H9 (cell line): ENCODE data around the gene NRXN2. TPM values are rescaled to one million over a fixed set of nuclear protein-coding genes. Genes with fewer than 3 reads are reported as not detected.

Experiments used
- DNase-seq: peaks from one replicate; pipeline ENCODE4 v3.0.0-alpha.2; 2017
- H2AFZ ChIP-seq: one replicate; pipeline ENCODE4 v1.6.1; 2013; ENCODE audit warnings: mild to moderate bottlenecking, low read length, control low read depth, moderate library complexity
- H2AK5ac ChIP-seq: 2 replicates; pipeline ENCODE4 v1.6.1; 2013; ENCODE audit warnings: low read length, control low read depth, mixed read lengths; ENCODE audit not compliant: insufficient read length
- H2BK120ac ChIP-seq: one replicate; pipeline ENCODE4 v1.6.1; 2013; ENCODE audit warnings: low read depth, mild to moderate bottlenecking, low read length, control low read depth, inconsistent platforms; ENCODE audit not compliant: poor library complexity, severe bottlenecking
- H2BK12ac ChIP-seq: 2 replicates; pipeline ENCODE4 v1.6.1; 2013; ENCODE audit warnings: low read length, control low read depth, mixed read lengths, low read depth; ENCODE audit not compliant: insufficient read length
- H2BK15ac ChIP-seq: 2 replicates; pipeline ENCODE4 v1.6.1; 2013; ENCODE audit warnings: low read depth, low read length, control low read depth
- H2BK20ac ChIP-seq: one replicate; pipeline ENCODE4 v1.6.1; 2013; ENCODE audit warnings: low read depth, mild to moderate bottlenecking, low read length, control low read depth, inconsistent platforms; ENCODE audit not compliant: poor library complexity, severe bottlenecking
- H2BK5ac ChIP-seq: 2 replicates; pipeline ENCODE4 v1.6.1; 2013; ENCODE audit warnings: low read length, control low read depth, mixed read lengths; ENCODE audit not compliant: insufficient read length
- H3K14ac ChIP-seq: 2 replicates; pipeline ENCODE4 v1.6.1; 2013; ENCODE audit warnings: low read length, control low read depth; ENCODE audit not compliant: insufficient read depth
- H3K18ac ChIP-seq: 2 replicates; pipeline ENCODE4 v1.6.1; 2013; ENCODE audit warnings: low read depth, mild to moderate bottlenecking, mixed read lengths, low read length, control low read depth; ENCODE audit not compliant: insufficient read length
- H3K23ac ChIP-seq: 2 replicates; pipeline ENCODE4 v1.6.1; 2013; ENCODE audit warnings: low read length, control low read depth, mixed read lengths, low read depth; ENCODE audit not compliant: insufficient read length
- H3K23me2 ChIP-seq: 2 replicates; pipeline ENCODE4 v1.6.1; 2013; ENCODE audit warnings: low read depth, mild to moderate bottlenecking, mixed read lengths, low read length, control low read depth; ENCODE audit not compliant: insufficient read length, poor library complexity, severe bottlenecking
- H3K27ac ChIP-seq: 2 replicates; pipeline ENCODE4 v1.5.1; 2013; ENCODE audit warnings: low read length, control low read depth, mixed read lengths, low read depth; ENCODE audit not compliant: insufficient read length
- H3K27me3 ChIP-seq: 2 replicates; pipeline ENCODE4 v1.6.1; 2013; ENCODE audit warnings: low read length, control low read depth, inconsistent platforms; ENCODE audit not compliant: insufficient read depth
- H3K4ac ChIP-seq: 2 replicates; pipeline ENCODE4 v1.6.1; 2013; ENCODE audit warnings: low read depth, mild to moderate bottlenecking, control low read depth, inconsistent platforms, low read length, moderate library complexity
- H3K4me1 ChIP-seq: 2 replicates; pipeline ENCODE4 v1.6.1; 2013; ENCODE audit warnings: low read length, control low read depth, inconsistent platforms; ENCODE audit not compliant: insufficient read depth
- H3K4me2 ChIP-seq: 2 replicates; pipeline ENCODE4 v1.6.1; 2013; ENCODE audit warnings: low read length, control low read depth, mixed read lengths; ENCODE audit not compliant: insufficient read length, insufficient read depth
- H3K56ac ChIP-seq: 2 replicates; pipeline ENCODE4 v1.6.1; 2013; ENCODE audit warnings: low read depth, mild to moderate bottlenecking, mixed read lengths, low read length, control low read depth; ENCODE audit not compliant: insufficient read length
- H3K79me1 ChIP-seq: 2 replicates; pipeline ENCODE4 v1.6.1; 2013; ENCODE audit warnings: low read depth, mild to moderate bottlenecking, moderate library complexity, low read length, control low read depth, inconsistent platforms; ENCODE audit not compliant: insufficient read depth, poor library complexity, severe bottlenecking
- H3K79me2 ChIP-seq: 2 replicates; pipeline ENCODE4 v1.6.1; 2013; ENCODE audit warnings: low read length, control low read depth, inconsistent platforms; ENCODE audit not compliant: insufficient read depth
- H3K9ac ChIP-seq: 2 replicates; pipeline ENCODE4 v1.6.1; 2013; ENCODE audit warnings: low read length, control low read depth, mixed read lengths; ENCODE audit not compliant: insufficient read length; ENCODE audit errors: extremely low read depth
- H3K9me3 ChIP-seq: one replicate; pipeline ENCODE4 v1.6.1; 2013; ENCODE audit warnings: low read depth, low read length, inconsistent platforms; ENCODE audit not compliant: control insufficient read depth
- H3T11ph ChIP-seq: one replicate; pipeline ENCODE4 v1.6.1; 2013; ENCODE audit warnings: mild to moderate bottlenecking, low read length, control low read depth, inconsistent platforms
- H4K20me1 ChIP-seq: one replicate; pipeline ENCODE4 v1.6.1; 2013; ENCODE audit not compliant: control insufficient read depth, insufficient read length, insufficient read depth
- H4K5ac ChIP-seq: 2 replicates; pipeline ENCODE4 v1.6.1; 2013; ENCODE audit warnings: low read depth, mild to moderate bottlenecking, mixed read lengths, low read length, control low read depth; ENCODE audit not compliant: insufficient read length
- H4K8ac ChIP-seq: replicated peaks from 2 replicates; pipeline ENCODE4 v1.6.1; 2013; ENCODE audit warnings: low read length, control low read depth, mixed read lengths, low read depth; ENCODE audit not compliant: insufficient read length
- H4K91ac ChIP-seq: 2 replicates; pipeline ENCODE4 v1.6.1; 2013; ENCODE audit warnings: low read depth, mild to moderate bottlenecking, moderate library complexity, mixed read lengths, low read length, control low read depth; ENCODE audit not compliant: insufficient read length
- H3K27ac Mint-ChIP-seq, 3 experiments: 2 replicates in 2 of 3; 3 replicates in 1 of 3; pipeline ENCODE4 v1.8.0; 2020 to 2021; ENCODE audit warnings: mixed read lengths in 3 of 3, mild to moderate bottlenecking in 1 of 3, moderate library complexity in 1 of 3
- H3K27me3 Mint-ChIP-seq: 2 replicates; pipeline ENCODE4 v1.8.0; 2021; ENCODE audit warnings: low read depth, mild to moderate bottlenecking, moderate library complexity, mixed read lengths
- H3K36me3 Mint-ChIP-seq, 3 experiments: 2 replicates in 2 of 3; 3 replicates in 1 of 3; pipeline ENCODE4 v1.8.0; 2020 to 2021; ENCODE audit warnings: low read depth in 3 of 3, mixed read lengths in 3 of 3; ENCODE audit not compliant: insufficient read depth in 1 of 3
- H3K4me1 Mint-ChIP-seq, 2 experiments: 2 replicates each; pipeline ENCODE4 v1.8.0; 2020; ENCODE audit warnings: mixed read lengths in 2 of 2
- H3K4me3 Mint-ChIP-seq, 2 experiments: 2 replicates in 1 of 2; 3 replicates in 1 of 2; pipeline ENCODE4 v1.8.0; 2020 to 2021; ENCODE audit warnings: mild to moderate bottlenecking in 2 of 2, mixed read lengths in 2 of 2, moderate library complexity in 1 of 2
- H3K9me3 Mint-ChIP-seq, 2 experiments: 2 replicates in 1 of 2; 3 replicates in 1 of 2; pipeline ENCODE4 v1.8.0; 2020; ENCODE audit warnings: mild to moderate bottlenecking in 2 of 2, mixed read lengths in 2 of 2, moderate library complexity in 1 of 2
- CTCF ChIP-seq: fragments of 200-600 bp; sonication (generic); conservative IDR thresholded peaks from 3 replicates; pipeline ENCODE4 v1.8.0; 2021; ENCODE audit warnings: antibody characterized with exemption, mild to moderate bottlenecking
- WGBS: extraction: QIAGEN DNeasy Blood & Tissue Kit; methylation state at CpG from one replicate; pipeline ENCODE4 v1.1.7; 2013; ENCODE audit warnings: missing lambda C conversion rate, low lambda C conversion rate, mixed read lengths; ENCODE audit not compliant: insufficient read length; ENCODE audit errors: extremely low coverage; 5-methylcytosine and 5-hydroxymethylcytosine counted together
- total RNA-seq: library from RNA; stranded (reverse); gene quantifications from 2 replicates; pipeline ENCODE4 v1.2.1, GENCODE V29; 2021

The NRXN2 gene
- total RNA-seq, 1 experiment from 2014 or later = 3.9 TPM

- no peak overlapping the region for H3K4me3 Mint-ChIP-seq
- no peak overlapping the region for H2AK5ac ChIP-seq
- DNase-seq = no peak
- no peak overlapping the region for H2BK20ac ChIP-seq
- H3K23ac ChIP-seq = no peak overlapping the region
- H2BK15ac ChIP-seq = no peak overlapping the region
- H3K9me3 ChIP-seq = no peaks in the 10 kb centered on the region
- H3K27me3 Mint-ChIP-seq = peaks cover 2% of the 10 kb centered on the region
- no CpG with 5 or more reads among the region's 19 CpGs for WGBS
- no peak overlapping the region for H2BK12ac ChIP-seq
- no peak overlapping the region for H3K4ac ChIP-seq
- H3K79me2 ChIP-seq = no peaks in the 10 kb centered on the region
- H3K4me1 Mint-ChIP-seq = peaks cover 16 to 38% of the 10 kb centered on the region in 2 experiments
- H3K79me1 ChIP-seq = no peaks in the 10 kb centered on the region
- peaks cover 0 to 5% (median 0%) of the 10 kb centered on the region in 3 experiments; a peak in 3 of 7 replicates for H3K36me3 Mint-ChIP-seq
- no peak overlapping the region for H3K18ac ChIP-seq
- no peak overlapping the region for H2AFZ ChIP-seq
- no peak overlapping the region; the same call in 1 of the 2 replicates for H3K14ac ChIP-seq
- no peaks in the 10 kb centered on the region for H4K20me1 ChIP-seq
- no peak overlapping the region for H2BK120ac ChIP-seq
- no peak overlapping the region for H3K27ac Mint-ChIP-seq
- no peak overlapping the region for H3K56ac ChIP-seq
- H3K27me3 ChIP-seq = no peaks in the 10 kb centered on the region
- no peak overlapping the region for H3K27ac ChIP-seq
- no peak overlapping the region for H3K4me2 ChIP-seq
- no peak overlapping the region for H3T11ph ChIP-seq
- H3K9me3 Mint-ChIP-seq = no peaks in the 10 kb centered on the region
- H2BK5ac ChIP-seq = no peak overlapping the region
- no peaks in the 10 kb centered on the region for H3K4me1 ChIP-seq
- H4K8ac ChIP-seq = no peak overlapping the region
- no peak for TF ChIP-seq CTCF
- H4K5ac ChIP-seq = no peak overlapping the region
- no peak overlapping the region for H3K9ac ChIP-seq
- H3K23me2 ChIP-seq = no peaks in the 10 kb centered on the region
- no peak overlapping the region for H4K91ac ChIP-seq
Measured at GRCh38 chr11:64622681-64623080, 100.3 kb downstream of the NRXN2 start.
